Activated CD8-positive, alpha-beta memory T cell treated with anti-CD3 and anti-CD28 coated beads for 1 hour (primary cell): ENCODE measurements around the gene TBL1Y.
"Not testable (repeated sequence)": the region's sequence is repeated elsewhere in the genome, so short reads cannot be mapped to it uniquely, and the experiment has no call there.

ENCODE experiments used
- DNase-seq, 2 donors: peaks; one replicate each; pipeline ENCODE4 v3.0.0-alpha.2; 2020; ENCODE audit warnings: low read depth in 1 of 2; ENCODE audit errors: extremely low read depth in 1 of 2

TBL1Y gene

DNA sequence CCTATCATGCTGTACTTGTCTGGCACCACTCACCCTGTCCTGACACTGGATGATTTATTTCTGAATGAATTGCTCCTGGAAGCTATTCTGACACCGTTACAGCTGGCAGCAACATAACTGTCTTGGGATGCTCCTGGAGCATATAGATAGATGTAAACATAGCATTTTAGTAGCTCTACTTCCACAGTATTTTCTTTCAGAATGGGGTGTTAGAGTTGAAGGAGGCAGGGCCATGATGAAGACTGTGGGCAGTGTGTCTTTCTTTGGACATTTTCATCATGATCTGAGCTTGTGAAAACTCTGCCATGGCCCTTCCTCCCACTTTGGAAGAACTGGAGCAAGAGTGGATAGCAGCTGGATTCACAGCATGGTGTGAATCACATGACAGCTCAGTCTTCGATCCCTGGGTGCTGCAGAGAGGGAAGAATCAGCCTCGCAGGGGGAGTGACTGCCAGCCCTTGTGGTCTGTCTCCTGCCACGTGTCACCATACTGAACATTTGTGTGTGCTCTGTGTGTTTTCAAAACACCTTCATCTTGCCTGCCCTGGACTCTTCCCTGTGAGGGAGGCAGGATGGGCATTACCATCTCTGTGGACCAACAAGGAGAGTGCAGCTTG is 61.9 kb downstream of the TBL1Y start:
- DNase-seq = no peak

DNA sequence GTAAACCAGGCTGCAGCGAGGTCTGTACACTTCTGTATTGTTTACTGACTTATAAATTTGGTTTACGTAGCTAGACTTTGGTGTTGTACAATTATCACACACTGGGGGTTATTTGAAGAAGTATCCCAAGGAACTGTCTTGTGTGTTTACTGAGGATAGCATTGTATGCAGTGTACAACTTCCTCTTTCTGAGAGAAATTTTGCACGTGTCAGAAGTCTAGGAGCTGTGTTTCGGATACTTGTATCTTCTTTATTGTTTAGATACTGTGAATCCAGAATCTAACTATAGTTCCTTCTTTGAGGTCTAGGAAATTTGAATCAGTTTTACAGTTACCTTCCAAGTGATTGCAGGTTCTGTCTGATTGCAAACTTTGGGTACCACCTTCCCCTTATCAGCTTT is 64.5 kb downstream of the TBL1Y start:
- no peak for DNase-seq

- DNase-seq = no peak
Observed at GRCh38 chrY:6977783-6978182, 67.3 kb downstream of the TBL1Y start.

- no peak for DNase-seq
Observed at GRCh38 chrY:6983221-6983620, 72.7 kb downstream of the TBL1Y start.

- DNase-seq = no peak
Observed at GRCh38 chrY:6987811-6988210, 77.3 kb downstream of the TBL1Y start.

GRCh38 chrY:6989886-6990620 is 79.6 kb downstream of the TBL1Y start:
- no peak for DNase-seq

GRCh38 chrY:6992041-6992440 is 81.5 kb downstream of the TBL1Y start:
- DNase-seq = no peak

- DNase-seq = no peak
Observed at GRCh38 chrY:6995987-6996386, 85.5 kb downstream of the TBL1Y start.

DNA sequence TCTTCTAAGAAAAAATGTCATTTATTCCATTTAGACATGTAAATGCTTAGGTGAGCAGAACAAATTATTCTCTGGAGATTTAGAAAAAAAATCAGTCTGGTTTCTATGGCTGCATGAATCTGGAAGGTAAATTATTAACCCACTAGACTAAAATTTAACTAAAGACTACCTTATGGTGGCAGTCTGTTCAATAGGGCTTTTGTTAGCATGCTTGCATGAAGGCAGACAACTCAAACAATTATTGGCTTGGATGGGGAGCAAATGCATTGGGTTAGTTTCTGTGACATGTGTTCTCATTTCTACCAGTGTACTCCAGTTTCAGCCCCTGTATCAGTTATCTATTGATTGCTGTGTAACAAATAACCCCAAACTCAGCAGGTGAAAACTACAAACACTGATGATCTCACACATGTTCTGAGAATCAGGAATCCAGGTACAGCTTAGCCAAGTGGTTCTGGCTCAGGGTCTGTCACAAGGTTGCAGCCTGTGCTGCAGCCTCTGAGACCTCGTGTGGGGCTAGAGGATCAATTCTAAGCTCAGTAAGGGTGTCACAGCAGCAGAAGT is 87.1 kb downstream of the TBL1Y start:
- no peak for DNase-seq

DNA sequence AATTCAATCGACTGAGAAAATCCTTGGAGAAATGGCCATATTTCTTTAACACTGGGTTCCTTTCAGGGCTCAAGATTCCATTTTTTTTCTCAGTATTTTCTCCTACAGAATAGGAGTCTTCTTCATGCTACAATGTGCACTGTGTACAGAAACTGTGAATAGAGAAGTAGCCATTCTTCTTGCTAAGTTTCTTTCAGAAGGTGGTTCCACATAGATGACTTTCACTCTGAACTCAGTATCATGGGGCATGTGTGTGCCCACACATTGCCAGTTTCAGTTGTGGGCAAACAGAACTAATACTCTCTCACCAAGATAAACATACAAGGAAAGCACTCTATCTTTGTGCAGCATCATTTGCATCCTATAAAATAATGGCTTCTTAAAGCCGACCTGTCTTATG is 89.4 kb downstream of the TBL1Y start:
- no peak for DNase-seq

- no peak for DNase-seq
Observed at GRCh38 chrY:7002581-7002980, 92.1 kb downstream of the TBL1Y start.

- DNase-seq = no peak
Observed at GRCh38 chrY:7007911-7008310, 97.4 kb downstream of the TBL1Y start.

DNA sequence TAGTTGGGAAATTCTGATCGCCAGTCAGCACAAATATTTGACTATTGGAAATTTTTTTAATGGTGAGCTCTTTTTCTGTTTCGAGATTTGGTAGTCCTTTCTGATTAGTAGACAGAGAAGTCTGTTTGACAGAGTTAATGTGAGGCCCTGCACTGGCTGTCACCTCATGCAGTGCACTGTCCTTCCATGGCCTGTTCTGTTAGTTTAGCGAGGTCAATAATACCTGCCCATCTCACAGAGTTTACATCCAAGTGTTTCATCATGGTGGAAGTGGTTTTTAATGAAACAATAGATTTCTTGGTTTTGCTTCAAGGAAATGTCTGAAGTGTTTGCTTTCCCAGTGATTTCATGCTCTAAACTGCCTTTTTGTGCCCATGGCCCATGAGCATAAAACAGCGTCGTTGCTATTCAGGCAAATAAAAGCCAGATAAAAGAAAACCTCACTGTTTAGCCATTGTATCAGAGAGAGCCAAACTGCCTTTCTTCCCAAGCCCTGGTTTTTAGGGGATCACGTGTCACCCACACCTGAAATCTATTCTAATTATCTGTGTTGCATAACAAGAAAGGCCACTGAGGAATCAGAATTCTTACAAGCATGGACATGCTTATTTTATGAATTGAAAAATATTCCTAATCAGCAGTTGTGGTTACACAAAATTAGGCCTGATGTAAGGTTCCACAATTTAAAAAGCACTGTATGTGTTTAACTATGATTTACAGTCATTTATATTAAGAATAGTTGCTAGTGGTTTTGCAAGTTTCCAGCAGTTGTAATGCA is 98.3 kb downstream of the TBL1Y start:
- no peak for DNase-seq

DNA sequence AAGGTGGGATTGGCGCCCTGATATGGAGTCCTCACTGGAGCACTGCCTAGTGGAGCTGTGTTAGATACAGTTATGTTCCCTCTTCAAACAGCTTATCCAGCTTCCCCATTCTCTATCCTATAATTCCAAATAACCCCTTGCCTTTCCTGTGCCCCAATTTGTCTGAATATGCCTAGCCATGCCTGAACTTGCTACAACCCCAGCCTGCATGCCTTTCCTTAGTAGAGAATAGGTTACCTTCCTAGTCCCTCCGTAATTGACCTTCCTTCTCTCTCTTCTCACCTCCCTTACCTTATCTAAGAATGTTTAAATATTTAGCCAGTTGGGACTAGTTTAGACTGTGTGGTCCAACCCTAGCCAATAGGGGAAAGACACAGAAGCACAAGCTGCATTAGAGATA is 102.6 kb downstream of the TBL1Y start:
- no peak for DNase-seq

DNA sequence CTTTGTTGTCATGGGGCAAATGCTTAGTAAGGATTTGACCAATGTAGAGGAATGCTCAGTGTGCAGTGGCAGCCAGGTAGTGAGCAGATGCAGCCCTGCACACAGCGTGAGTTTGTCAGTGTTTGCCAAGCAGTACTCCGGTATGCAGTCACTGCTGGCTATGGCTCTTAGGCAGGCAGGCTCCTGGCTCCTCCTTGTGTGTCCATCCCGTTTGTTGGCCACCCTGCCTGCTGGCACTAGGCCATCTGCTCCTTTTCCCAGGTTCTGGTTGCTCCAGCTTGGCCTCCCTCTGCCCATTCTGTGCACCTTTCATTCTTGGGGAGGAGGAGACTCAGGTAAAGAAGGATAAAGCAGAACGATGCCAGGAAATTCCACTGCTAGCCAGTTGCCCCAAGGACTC is 106.0 kb downstream of the TBL1Y start:
- no peak for DNase-seq

- DNase-seq = no peak
Observed at GRCh38 chrY:7017244-7018080, 107.0 kb downstream of the TBL1Y start.

- no peak for DNase-seq
Observed at GRCh38 chrY:7039037-7039436, 128.5 kb downstream of the TBL1Y start.

DNA sequence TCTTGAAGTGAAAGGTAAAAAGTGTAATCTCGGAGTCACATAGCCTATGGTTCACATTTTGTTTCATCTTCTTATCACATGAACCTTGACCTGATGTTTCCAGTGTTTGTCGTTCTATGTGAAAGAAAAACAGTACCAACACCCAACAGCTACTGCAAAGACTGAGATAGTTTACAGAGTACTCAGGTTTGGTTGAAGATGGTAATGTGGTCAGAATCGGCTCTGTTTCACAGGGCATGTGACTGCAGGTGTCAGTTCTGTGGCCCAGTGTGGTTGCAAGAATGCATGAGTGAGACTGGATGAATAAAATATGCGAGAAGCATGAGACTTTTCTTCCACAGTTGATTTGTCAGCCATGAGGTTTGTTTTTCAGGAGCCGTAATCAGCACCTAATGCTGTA is 130.2 kb downstream of the TBL1Y start:
- DNase-seq = no peak

GRCh38 chrY:7041983-7042382 is 131.5 kb downstream of the TBL1Y start:
- no peak for DNase-seq

- not testable (repeated sequence) for DNase-seq
Observed at GRCh38 chrY:7052461-7052860, 142.0 kb downstream of the TBL1Y start.

DNA sequence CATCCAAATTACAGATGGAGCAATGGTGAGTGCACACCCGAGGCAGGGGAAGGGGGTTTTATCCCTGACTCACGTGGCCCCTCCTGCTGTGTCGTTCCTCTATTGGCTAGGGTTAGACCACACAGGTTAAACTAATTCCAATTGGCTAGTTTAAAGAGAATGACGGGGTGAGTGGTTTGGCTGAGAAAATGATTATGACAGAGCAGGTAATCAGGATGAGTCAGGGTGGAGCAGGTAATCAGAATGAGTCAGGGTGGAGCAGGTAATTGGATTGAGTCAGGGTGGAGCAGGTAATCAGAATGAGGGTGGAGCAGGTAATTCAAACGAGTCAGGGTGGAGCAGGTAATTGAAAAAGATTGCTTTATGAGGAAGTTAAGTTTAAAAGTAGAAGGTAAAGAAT is 146.4 kb downstream of the TBL1Y start:
- DNase-seq = no peak
